Kidney (tissue), 14 donors: Measurements from ENCODE around the gene MUC20. TPM values are rescaled to one million over a fixed set of nuclear protein-coding genes. Genes with fewer than 3 reads are reported as not detected.

Experiments used
- DNase-seq, 5 donors: peaks; one replicate each; pipeline ENCODE4 v3.0.0-alpha.2; 2013 to 2020
- FAIRE-seq: peaks from 2 replicates; lab custom pipeline; 2012; peaks lifted over from hg19 to GRCh38; lab: Jason Lieb, UNC
- H3K27ac ChIP-seq, 2 donors: one replicate each; pipeline ENCODE4 v1.7.0; 2013; ENCODE audit warnings: low read depth in 2 of 2, low read length in 2 of 2, inconsistent platforms in 1 of 2
- H3K27me3 ChIP-seq: one replicate; pipeline ENCODE4 v1.7.1; 2013; ENCODE audit warnings: low read length, inconsistent platforms; ENCODE audit not compliant: control insufficient read depth, insufficient read depth
- H3K36me3 ChIP-seq, 3 donors: one replicate each; pipeline versions ENCODE4 v1.7.0 to v1.7.1; 2013; ENCODE audit warnings: low read length in 3 of 3, control low read depth in 1 of 3, inconsistent platforms in 1 of 3; ENCODE audit not compliant: insufficient read depth in 3 of 3, control insufficient read depth in 2 of 3
- H3K4me1 ChIP-seq, 3 donors: one replicate each; pipeline versions ENCODE4 v1.7.0 to v1.7.1; 2013; ENCODE audit warnings: low read length in 3 of 3, inconsistent platforms in 1 of 3, low read depth in 1 of 3; ENCODE audit not compliant: control insufficient read depth in 2 of 3, insufficient read depth in 2 of 3
- H3K4me3 ChIP-seq, 3 donors: one replicate each; pipeline versions ENCODE4 v1.7.0 to v1.8.1; 2013; ENCODE audit warnings: low read length in 3 of 3, control low read depth in 1 of 3, inconsistent platforms in 1 of 3
- H3K9ac ChIP-seq, 3 donors: one replicate each; pipeline versions ENCODE4 v1.7.0 to v1.7.1; 2013; ENCODE audit warnings: low read length in 3 of 3, control low read depth in 1 of 3, inconsistent platforms in 1 of 3
- H3K9me3 ChIP-seq, 3 donors: one replicate each; pipeline versions ENCODE4 v1.7.0 to v1.7.1; 2013; ENCODE audit warnings: low read length in 3 of 3, control low read depth in 1 of 3, inconsistent platforms in 1 of 3; ENCODE audit not compliant: control insufficient read depth in 2 of 3, insufficient read depth in 1 of 3
- intact Hi-C: fragments of 100-400 bp; cut with DNase I; formaldehyde crosslinking; loops from one replicate; pipeline ENCODE4 v1.11.1; 2022
- polyA plus RNA-seq: library from polyadenylated mRNA; stranded (reverse); fragments of 350-450 nt; fragmentation: Illumina TruSeq; extraction: RNeasy Lipid Tissue Mini Kit (QIAGEN cat#74804); gene quantifications from one replicate; pipeline ENCODE4 v1.2.3, GENCODE V29; 2014; ENCODE audit warnings: low read depth, low replicate concordance; ENCODE audit not compliant: insufficient read depth
- total RNA-seq: library from RNA; stranded (reverse); fragmentation: NEBNext Ultra II Directional; extraction: Animal tissue kit (Norgen Biotek cat#: 25700); gene quantifications from one replicate; pipeline ENCODE4 v1.2.1, GENCODE V29; 2021
- TF ChIP-seq, protein P1 (sequence below): IDR thresholded peaks from 3 replicates; pipeline ENCODE4 v1.5.1; 2012; ENCODE audit warnings: mild to moderate bottlenecking, moderate library complexity, borderline replicate concordance; ENCODE audit not compliant: insufficient read depth; ENCODE audit errors: extremely low read depth
- donor health status: control.
- donor health status: control.
- donor health status: control.
- donor health status: control.
- donor health status: control.
- donor health status: DM: yes; HTN: yes; CAD: no.
- donor health status: Normal renal cell carcinoma (clear cell type).

Gene MUC20
- total and polyA plus RNA-seq, 2 donors from 2014 or later: 42.6 to 53.3 TPM

DNA sequence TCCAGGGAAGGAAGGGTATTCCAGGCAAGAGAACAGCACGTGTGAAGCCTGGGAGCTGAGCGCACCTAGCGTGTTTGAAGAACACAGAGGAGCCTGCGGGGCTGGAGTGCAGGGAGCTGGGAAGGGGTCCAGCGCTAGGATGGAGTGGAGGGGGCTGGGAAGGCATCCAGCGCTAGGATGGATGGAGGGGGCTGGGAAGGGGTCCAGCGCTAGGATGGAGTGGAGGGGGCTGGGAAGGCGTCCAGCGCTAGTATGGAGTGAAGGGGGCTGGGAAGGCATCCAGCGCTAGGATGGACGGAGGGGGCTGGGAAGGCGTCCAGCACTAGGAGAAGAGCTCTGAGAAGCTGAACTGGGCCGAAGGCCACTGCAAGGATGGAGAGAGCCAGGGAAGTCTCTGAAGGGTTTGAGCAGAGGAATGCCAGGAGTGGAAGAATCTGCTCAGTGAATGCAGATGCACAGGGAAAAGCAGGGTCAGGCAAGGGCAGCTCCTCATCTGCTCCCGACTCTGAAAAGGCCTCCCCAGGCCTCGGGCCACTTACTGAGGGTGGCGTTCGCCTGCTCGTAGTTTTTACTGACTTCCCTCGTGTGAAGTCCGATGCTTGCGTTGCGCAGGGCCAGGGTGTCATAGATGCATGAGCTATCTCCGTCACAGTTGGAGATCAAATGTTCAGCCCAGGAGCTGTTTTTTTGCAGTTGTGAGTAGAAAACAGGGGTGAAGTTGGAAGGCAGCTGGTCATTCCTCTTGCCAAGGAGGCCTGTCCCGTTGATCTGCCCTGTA, 39.8 kb downstream of the MUC20 start:
- H3K9ac ChIP-seq: no peak overlapping the region
- no peaks in the 10 kb centered on the region for H3K9me3 ChIP-seq
- peak in 1 of 5 donors; percentile 39 for DNase-seq
- no peaks in the 10 kb centered on the region for H3K36me3 ChIP-seq
- no peak for FAIRE-seq
- H3K4me3 ChIP-seq: no peak overlapping the region
- H3K27me3 ChIP-seq: peaks cover 4% of the 10 kb centered on the region
- no peak overlapping the region for H3K27ac ChIP-seq
- H3K4me1 ChIP-seq: peaks cover 0 to 2% (median 0%) of the 10 kb centered on the region in 3 donors
- TF ChIP-seq, protein P1, sequence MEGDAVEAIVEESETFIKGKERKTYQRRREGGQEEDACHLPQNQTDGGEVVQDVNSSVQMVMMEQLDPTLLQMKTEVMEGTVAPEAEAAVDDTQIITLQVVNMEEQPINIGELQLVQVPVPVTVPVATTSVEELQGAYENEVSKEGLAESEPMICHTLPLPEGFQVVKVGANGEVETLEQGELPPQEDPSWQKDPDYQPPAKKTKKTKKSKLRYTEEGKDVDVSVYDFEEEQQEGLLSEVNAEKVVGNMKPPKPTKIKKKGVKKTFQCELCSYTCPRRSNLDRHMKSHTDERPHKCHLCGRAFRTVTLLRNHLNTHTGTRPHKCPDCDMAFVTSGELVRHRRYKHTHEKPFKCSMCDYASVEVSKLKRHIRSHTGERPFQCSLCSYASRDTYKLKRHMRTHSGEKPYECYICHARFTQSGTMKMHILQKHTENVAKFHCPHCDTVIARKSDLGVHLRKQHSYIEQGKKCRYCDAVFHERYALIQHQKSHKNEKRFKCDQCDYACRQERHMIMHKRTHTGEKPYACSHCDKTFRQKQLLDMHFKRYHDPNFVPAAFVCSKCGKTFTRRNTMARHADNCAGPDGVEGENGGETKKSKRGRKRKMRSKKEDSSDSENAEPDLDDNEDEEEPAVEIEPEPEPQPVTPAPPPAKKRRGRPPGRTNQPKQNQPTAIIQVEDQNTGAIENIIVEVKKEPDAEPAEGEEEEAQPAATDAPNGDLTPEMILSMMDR: no peak
- intact Hi-C loops: no loop called here

DNA sequence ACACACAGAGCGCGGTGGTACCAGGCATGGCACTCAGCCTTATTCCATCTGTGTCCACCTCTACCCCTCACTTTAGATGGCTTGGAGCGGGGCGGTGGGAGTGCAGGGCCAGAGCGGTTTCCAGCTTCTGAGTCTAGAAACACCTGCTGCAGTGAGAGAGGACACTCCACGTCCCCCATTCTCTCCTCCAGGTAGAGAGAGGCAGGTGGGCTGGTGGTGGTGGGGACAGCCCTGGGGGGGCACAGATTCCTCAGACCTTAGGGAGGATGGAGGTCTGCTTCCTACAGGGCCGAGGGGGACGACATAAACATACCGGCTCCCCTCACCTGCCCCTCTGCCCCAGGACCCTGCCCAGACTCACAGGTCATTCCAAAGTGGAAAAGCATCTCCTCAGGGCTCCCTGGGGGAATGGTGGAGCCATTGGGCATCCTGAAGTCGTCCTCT, 40.4 kb downstream of the MUC20 start:
- Histone ChIP-seq H3K9ac (no peak overlapping the region), H3K36me3 (no peaks in the 10 kb centered on the region), H3K27ac (no peak overlapping the region), H3K4me3 (no peak overlapping the region), H3K4me1 (peaks cover 0 to 2% (median 0%) of the 10 kb centered on the region in 3 donors), H3K27me3 (peaks cover 4% of the 10 kb centered on the region), H3K9me3 (no peaks in the 10 kb centered on the region)
- TF ChIP-seq, protein P1: no peak
- intact Hi-C loops: no loop called here
- FAIRE-seq (no peak), DNase-seq (peak in 1 of 5 donors; percentile 40)

DNA sequence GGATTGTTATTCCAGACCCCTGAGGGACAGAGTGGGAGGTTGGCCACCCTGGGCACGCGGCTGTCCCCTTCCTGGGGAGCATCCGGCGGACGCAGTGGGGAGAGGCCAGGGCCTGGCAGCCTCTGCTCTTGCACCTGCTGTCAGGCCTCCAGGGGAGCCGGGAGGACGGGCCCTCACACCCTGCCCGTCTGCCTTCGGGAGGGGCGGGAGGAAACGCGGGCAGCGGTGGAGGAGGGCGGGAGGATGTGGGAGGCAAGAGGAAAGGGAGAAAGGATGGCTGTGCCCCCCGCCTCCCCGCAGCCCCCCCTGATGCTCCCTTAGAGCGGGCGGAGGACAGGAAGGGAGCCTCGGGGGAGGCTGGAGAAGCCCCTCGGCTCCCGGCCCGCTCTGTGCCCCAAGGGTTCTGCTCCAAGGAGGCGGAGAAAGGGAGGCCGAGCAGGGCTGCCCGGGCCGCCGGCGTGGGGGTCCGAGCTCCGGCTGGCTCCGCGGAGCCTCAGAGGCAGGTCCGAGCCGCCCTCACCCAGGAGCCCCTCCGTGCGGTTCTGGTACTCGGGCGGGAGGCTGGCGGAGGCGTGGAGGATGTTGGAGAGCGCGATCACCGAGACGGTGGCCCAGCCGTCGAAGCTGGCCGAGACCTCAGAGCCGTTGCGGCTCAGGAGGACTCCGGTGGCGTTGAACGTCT, 40.9 kb downstream of the MUC20 start:
- intact Hi-C loops: no loop called here
- no peak overlapping the region for H3K4me3 ChIP-seq

More for the DNA sequence above, 40.9 kb downstream of the MUC20 start:
- H3K9ac ChIP-seq: no peak overlapping the region
- H3K4me1 ChIP-seq: peaks cover 0 to 2% (median 0%) of the 10 kb centered on the region in 3 donors
- FAIRE-seq: no peak
- no peak overlapping the region for H3K27ac ChIP-seq
- no peaks in the 10 kb centered on the region for H3K9me3 ChIP-seq
- TF ChIP-seq, protein P1: no peak
- no peaks in the 10 kb centered on the region for H3K36me3 ChIP-seq
- peak in 3 of 5 donors; percentile 31 to 78 (median 34) for DNase-seq
- peaks cover 4% of the 10 kb centered on the region for H3K27me3 ChIP-seq
